IPS DF 19.7 (cell line): Measurements from ENCODE around the gene IFNG-AS1.
A peak's percentile ranks its signal among the peaks of the same experiment; 100 is the strongest.

Experiments
- DNase-seq: peaks from one replicate; pipeline ENCODE4 v3.0.0-alpha.2; 2013; ENCODE audit warnings: low read depth, low spot score

IFNG-AS1 gene

DNA sequence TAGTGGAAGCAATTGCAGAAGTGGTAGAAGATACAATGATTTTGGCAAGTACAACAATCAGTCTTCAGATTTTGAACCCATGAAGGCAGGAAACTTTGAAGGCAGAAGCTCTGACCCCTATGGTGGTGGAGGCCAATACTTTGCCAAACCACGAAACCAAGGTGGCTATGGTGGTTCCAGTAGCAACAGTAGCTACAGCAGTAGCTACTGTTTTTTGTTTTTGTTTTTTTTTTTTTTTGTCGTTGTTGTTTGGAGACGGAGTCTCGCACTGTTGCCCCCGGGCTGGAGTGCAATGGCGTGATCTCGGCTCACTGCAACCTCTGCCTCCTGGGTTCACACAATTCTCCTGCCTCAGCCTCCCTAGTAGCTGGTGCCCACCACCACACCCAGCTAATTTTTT, 47.4 kb downstream of the IFNG-AS1 start:
- no peak for DNase-seq

GRCh38 chr12:68037616-68038255, 48.5 kb downstream of the IFNG-AS1 start:
- DNase-seq, result no peak

DNA sequence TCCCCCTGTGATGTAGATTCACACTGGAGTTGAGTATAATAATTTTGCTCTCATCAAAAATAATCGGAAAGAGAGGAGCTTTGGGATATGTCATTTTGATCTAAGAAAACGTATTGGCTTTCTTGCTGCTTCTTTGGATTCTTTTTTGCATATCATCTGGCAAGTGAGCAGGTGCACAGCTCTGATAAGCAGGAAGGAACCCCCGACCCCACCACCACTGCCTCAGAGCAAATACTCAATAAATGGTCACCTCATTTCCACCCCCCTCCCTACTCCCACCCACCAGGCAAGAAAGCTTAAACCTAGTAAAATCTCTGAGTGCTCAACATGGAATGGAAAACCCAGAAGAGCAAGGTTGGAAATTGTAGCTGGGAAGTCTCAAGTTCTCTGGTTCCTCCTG, 49.4 kb downstream of the IFNG-AS1 start:
- no peak for DNase-seq

DNA sequence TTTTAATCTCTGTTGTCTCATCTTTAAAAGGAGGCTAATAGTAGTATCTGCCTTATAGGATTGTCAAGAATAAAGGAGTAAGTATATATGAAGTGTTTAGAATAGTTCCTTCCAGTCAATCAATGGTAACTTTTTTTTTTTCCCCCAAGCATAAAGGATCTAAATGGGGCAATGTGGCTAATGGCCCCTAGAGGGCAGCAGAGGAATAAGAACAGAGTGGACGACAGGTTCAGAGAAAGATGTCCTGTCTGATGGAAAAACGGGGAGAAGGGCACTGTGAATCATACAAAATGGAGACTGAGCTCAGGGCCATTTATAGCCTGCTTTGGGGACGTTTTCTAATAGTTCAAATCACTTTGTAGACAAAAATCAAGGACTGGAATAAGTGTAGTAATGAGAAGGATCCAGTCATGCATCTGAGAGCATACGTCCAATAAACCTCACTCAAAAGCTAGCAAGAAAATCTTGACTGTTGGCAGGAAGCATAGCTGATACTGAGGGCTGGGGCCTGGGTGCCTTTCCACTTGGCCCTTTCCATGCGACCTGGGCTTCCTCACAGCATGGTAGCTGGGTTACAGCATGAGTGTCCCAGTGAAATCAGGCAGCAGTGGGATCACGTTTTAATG, 51.3 kb downstream of the IFNG-AS1 start:
- DNase-seq, result peak; percentile 40

GRCh38 chr12:68042212-68042699, 53.0 kb downstream of the IFNG-AS1 start:
- no peak for DNase-seq

GRCh38 chr12:68043435-68043834, 54.2 kb downstream of the IFNG-AS1 start:
- no peak for DNase-seq

- DNase-seq, result no peak
Observed at GRCh38 chr12:68048648-68049297, 59.5 kb downstream of the IFNG-AS1 start.

DNA sequence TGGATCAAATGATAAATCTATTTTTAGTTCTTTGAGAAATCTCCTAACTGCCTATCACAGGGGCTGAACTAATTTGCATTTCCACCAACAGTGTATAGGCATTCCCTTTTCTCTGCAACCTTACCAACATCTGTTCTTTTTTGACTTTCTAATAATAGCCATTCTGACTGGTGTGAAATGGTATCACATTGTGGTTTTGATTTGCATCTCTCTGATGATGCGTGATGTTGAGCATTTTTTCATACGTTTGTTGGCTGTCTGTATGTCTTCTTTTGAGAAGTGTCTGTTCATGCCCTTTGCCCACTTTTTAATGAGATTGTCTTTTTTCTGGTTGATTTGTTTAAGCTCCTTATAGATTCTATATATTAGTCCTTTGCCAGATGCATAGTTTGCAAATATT, 67.1 kb downstream of the IFNG-AS1 start:
- DNase-seq, result no peak

GRCh38 chr12:68063900-68064590, 74.8 kb downstream of the IFNG-AS1 start:
- DNase-seq, result no peak

DNA sequence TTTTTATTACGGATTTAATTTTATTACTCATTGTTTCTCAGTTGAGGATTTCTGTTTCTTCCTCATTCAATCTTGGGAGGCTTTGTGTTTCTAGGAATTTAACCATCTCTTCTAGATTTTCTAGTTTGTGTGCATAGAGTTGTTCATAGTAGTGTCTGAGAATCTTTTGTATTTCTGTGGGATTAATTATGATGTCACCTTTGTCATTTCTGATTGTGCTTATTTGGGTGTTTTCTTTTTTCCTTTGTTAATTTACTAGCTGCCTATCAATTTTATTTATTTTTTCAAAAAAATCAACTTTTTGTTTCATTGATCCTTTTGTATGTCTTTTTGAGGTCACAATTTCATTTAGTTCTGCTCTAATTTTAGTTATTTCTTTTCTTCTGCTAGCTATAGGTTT, 75.9 kb downstream of the IFNG-AS1 start:
- DNase-seq, result no peak

GRCh38 chr12:68065687-68066086, 76.4 kb downstream of the IFNG-AS1 start:
- DNase-seq, result no peak

DNA sequence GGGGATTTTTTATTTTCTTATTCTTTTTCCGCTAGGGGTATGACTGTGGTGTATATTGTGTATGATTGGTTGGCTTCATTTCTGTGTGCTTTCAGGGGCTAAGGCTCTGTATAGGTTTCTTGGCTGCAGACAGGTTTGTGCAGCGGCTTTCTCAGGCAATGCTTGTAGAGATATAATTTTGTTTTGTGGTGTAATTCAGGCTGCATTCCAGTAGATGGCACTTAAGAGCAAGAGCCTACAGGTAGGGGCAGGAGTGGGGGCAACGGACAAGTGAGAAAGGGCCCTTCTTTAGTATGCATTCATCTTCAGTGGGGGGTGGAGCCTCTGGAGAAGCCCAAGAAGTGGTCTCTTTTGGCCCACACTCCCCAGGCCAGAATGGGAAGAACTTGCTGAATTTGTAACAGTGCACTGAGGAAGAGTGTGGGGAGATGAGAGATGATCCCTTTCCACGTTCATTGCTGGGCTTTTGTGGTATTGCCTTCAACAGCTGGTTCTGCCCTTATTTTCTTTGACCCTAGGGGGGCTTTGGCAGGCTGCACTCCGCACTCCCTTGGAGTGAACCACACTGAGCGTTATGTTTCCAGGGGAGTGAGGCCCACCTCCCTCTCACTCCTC, 78.6 kb downstream of the IFNG-AS1 start:
- no peak for DNase-seq

DNA sequence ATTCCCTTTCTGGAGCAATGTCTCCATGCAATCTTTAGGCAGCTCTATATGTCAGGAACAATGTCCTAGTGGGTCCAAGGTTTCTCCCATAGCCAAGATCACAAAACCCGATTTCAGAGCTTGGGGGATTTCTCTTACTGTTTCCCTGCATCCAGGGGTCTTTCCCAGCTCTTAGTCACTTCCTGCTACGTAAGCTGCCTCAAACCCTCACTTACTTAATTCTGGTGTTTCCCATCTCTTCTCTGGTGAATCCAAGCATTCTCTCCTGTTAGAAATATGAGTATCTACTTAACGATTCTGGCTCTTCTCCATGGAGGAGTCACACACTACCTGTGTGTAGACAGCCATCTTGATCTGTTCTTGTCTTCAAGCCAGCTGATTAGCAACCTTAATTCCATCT, 80.0 kb downstream of the IFNG-AS1 start:
- no peak for DNase-seq
